ENCODE results near the gene ABTB2.

The ABTB2 gene

DNA sequence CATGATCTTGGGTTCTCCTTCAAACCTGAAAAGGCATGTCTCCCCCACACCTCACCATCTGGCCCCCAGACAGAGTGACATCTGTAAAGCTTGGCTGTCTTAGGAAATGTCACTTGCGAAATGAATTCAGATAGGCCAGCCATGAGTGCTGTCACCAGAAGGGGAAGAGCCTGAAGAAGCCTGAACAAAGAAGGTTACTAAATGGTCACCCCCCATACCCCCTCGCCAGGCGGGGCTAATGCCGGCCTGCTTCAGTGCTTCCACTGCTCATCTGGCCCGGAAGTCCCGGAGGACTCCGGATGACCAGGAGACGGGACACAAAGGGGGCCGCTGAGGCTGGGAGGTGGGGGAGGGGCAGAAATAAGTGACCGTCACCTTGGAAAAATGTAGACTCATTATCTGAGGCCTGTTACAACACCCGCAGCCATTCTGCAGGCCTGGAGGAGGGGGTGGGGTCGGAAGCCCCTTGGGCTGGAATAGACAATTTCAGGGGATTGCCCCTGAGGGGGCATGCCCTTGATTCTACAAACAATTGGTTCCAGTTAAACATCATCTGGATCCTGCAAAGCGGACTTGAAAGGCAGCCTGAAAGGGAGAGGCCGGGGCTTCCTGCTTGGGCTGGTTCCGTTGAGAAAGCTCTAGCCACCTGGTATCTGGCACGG is 209.2 kb downstream of the ABTB2 start:
- no peak for DNase-seq (ENCODE audit: low read depth)

DNA sequence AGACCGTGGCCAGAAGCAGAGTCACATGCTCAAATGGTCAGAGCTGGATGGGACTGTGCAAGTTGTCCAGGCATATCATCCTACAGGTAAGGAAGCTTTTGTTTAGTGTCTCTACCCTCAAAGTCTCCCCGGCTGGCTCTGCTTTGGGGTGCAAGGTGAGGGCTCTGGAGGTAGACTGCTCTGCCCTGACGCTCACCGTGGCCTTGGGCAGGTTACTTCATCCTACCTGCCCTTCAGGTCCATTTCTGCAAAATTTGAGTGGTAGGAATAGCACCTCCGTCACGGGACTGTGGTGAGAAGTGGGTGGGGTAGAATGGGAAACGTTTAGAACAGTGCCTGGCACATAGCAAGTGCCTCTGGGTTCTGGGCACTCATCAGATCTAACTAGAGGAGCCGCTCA is 210.2 kb downstream of the ABTB2 start:
- no peak for DNase-seq (ENCODE audit: low read depth)

DNA sequence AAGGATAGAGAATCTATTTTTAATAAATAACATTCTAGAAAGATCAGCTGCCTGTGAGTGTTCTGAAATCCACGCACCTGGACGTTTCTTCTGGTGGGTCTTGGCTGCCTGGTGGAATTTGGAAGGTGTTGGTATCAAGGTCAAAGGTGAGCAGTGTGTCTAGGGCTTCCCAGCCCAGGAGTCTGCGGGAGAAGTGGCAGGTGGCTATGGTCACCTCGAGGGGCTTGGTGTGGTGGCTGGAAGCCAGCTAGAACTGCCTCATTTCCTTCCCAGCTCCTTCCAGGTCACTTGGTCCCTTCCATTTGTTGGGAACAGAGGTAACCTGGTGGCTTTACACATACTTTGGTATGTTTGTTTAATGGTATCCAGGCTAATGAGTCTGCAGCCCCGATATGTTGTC is 210.9 kb downstream of the ABTB2 start:
- no peak for DNase-seq (ENCODE audit: low read depth)

DNA sequence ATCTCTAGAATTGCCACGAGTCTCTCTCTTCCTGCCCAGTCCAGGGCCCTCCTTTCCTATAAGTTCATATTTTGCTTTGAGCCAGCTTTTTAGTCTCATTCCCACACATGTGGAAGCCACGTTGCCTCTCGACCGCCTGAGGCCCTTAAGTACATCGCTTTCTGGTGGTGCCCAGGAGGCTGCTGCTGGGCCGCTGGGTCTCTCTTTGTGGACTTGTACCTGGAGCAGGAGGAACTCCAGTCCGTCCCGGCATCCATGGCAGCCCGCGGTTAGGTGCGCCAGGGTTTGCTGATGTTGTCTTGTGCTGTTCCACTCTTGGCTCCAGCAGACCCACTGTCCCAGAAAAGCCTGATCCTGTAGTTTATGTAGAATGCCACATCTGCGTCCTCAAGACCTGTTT is 211.4 kb downstream of the ABTB2 start:
- no peak for DNase-seq (ENCODE audit: low read depth)

DNA sequence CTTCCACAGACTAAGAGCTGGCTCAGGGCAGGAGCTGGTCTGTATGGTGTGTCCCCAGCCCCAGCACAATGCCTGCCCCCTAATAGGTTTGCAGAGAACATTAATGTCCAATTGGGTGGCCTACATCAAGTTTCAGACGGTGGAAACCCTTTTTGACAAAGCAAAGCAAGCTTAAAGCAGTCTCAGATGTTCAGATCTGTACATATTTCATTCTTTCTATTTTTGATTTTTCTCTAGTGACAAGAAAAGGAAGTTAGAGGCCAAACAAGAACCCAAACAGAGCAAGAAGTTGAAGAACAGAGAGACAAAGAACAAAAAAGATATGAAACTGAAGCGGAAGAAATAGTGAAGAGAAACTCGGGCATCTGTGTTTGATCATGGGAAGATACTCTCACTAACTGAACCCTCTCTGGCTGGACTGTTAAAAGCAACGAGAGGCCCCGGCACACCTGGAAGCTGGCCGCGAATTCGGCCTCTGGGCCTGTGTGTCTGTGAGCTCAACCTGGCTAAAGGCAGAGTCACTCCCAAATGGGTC is 211.9 kb downstream of the ABTB2 start:
- DNase-seq (ENCODE audit: low read depth), result no peak

DNA sequence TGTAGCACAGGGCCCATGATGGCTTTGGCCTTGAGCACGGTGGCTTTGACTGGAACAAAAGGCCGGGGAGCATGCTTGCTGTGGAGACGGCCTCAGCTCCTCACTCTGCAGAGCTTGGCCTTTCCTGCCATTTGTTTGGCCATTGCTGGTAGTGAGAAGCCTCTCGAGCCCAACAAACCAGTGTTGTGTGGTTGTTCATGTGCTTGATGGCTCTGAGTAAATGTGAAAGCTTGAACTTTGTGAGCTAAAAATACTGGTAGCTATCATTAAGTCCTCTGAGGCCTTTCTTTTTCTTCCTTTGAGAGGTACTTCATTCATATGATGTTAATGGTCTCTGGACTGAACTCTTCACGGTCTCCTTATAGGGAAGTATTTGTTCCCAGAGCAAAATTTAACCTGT is 212.7 kb downstream of the ABTB2 start:
- DNase-seq (ENCODE audit: low read depth), result no peak

DNA sequence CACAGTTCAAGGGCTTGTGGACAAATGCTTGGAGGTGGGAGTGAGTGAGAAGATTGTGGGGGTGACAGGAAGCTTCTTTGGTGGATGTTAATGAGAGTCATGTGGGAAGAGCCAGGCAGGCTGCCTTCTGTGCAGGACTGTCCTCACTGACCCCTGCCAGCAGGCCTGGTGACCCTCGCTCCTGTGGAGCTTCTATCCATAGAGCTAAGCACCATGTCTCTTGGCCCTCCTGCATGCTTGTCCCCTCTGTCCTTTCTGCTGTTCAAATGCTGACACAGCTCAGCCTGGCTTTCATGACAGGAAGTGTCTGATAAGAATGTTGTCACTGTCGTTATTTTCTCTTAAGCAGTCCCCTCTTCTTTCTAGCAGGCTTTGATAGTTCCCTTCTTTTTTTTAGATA is 214.8 kb downstream of the ABTB2 start:
- no peak for DNase-seq (ENCODE audit: low read depth)

DNA sequence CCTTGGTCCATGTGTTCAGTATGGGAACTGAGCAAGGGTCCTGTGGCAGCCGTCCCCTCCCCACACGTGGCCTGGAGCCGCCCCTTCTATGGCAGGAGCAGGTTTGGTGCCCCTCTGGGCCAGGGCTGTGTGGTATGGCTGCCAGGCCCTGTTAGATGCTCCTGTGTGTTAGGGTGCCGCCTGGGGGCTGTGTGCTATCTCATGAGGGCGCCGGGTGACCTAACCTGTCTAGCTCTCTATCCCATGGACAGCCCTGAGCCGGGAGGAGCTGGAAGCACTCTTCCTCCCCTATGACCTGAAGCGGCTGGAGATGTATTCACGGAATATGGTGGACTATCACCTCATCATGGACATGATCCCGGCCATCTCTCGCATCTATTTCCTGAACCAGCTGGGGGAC is 217.7 kb downstream of the ABTB2 start:
- DNase-seq (ENCODE audit: low read depth), result no peak

DNA sequence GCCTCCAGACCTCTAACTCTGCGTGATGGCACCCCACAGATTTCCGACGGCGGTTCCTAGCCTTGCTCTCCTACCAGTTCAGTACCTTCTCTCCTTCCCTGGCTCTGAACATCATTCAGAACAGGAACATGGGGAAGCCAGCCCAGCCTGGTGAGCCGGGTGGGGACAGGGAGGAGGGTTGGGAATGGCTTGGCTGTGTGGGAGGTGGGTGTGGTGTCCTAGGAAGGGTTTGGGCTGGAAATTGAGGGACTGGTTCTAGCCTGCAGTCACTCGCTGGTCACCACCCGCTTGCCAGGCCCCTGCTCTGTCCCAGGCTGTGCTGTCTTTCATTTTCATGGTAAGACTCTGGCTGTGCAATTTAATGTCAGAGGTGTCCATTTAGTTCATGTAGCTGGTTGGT is 218.5 kb downstream of the ABTB2 start:
- no peak for DNase-seq (ENCODE audit: low read depth)

DNA sequence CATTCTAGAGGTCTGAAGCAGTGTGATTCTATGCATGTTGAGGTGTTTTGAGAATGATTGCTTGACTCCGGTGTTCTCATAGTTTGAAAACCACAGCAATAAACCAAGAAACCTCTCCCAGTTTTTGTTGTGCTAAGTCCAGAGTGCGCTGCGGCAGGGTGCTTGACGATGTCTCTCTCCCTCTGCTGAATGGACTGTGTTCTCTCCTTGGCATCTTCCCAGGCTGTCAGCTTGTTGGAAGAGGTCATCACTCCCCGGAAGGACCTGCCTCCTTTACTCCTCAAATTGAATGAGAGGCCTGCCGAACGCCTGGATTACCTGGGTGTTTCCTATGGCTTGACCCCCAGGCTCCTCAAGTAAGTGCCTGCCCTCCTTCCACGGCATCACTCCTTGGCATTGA is 221.4 kb downstream of the ABTB2 start:
- DNase-seq (ENCODE audit: low read depth), result no peak

DNA sequence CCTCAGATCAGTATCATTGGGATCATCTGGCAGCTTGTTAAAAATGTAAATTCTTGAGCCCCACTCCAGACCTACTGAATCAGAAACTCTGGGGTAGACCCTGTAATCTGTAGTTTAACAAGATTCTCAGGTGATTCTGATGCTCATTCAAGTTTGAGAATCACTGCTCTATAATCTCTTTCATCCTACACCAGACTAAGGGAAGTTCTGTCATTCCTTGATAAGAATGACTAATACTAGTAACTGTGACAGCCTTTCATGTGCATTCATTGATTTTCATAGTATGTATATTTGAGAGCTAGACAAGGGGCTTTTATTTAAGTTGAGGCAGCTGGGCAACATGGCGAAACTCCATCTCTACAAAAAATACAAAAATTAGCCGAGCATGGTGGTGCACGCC is 222.4 kb downstream of the ABTB2 start:
- DNase-seq (ENCODE audit: low read depth), result no peak

DNA sequence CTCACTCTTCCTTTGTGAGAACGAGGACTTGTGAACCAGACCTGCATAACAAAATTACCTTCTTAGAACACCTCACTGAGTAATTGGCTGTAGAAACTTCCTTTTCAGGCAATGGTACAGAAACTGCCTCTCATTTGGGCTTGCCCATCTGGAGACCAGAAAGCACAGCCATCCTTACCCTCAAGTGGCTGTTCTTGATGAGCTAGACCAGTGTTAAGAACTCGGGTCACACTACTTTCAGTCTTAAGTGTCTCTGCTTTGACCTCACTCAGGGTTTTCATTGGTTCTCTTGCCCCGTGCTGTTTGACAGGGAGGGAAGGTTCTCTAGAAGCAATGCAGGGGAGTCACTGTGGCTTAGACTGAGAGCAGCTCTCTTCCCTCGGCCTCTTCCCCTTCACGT is 223.0 kb downstream of the ABTB2 start:
- DNase-seq (ENCODE audit: low read depth), result no peak

DNA sequence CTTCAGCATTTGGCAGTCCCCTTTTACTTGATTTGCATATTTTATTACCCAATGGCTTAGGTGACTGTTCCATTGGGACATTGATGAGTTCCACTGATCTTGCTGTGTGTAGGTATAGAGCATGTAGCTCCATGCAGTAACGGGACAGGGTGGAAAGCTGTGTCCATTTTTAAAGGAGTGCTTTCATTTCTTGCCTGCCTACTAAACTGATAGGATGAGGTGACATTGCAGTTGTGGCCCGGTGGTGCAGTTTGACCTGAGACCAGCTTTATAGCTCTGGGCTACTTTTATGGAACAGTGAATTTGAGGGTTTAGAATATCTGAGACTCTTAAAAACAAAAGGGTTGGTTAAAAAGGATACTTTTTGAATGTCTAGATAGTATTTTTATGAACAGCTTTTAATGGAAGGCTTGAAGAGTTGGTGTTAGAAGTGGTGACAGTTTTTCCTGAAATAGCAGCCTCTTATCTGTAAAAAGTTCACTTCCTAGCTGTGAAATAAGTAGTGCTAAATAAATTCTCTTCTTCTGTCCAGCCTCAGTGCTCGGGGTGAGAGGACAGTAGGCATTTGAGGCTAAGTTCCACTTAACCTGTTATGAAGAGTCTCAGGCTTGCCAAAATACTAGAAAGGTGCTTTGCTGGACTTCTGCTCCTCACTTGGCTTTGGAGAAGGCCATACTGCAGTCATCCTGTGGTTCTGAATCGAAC is 225.4 kb downstream of the ABTB2 start:
- no peak for DNase-seq (ENCODE audit: low read depth)

DNA sequence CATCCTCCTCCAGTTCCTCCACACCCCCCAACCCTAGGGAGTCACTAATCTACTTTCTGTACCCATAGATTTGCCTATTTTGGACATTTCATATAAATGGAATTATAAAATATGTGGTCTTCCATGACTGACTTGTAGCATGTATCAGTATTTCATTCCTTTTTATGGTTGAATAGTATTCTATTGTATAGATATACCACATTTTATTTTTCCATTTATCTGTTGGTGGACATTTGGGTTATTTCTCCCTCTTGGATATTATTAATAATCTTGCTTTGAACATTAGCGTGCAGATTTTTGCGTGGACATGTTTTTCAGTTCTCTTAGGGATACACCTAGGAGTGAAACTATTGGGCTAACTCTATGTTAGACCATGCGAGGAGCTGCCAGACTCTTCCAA is 229.0 kb downstream of the ABTB2 start:
- no peak for DNase-seq (ENCODE audit: low read depth)

DNA sequence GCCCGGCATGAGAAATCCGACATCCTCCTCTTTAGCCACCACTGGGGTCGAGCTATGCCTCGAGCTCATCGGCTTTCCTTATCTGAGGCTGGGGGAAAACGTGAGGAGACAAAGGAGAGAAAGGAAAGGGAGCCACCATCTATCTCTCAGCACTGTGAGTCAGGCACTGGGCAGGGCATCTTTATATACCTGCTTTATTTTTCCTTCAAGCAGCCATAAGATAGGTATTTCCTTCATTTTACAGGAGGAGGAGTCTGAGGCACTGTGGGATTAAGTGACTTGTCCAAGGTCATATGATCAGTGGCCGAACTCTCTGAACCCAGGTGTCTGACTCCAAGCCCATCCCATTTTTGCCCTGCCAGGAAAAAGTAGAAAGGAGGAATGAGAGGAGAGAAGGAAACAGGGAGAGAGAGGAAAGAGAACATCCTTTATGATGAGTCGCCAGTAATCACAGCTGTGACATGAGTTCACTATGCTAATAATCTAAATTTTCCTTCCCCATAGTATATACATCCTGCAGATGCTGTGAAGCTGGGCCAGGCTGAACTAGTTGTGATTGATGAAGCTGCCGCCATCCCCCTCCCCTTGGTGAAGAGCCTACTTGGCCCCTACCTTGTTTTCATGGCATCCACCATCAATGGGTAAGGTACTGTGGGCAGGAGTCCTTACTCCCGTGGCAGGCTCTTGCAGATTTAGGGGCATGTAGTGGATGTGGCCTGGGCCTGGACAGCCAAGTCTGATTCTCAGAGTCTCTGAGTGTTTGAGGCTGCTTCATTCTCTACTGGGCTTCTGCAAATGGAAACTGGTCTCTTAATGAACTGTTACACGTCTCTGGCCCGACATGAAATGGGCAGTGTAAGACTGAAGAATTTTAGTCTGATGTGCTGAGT is 230.6 kb downstream of the ABTB2 start:
- DNase-seq (ENCODE audit: low read depth), result no peak

DNA sequence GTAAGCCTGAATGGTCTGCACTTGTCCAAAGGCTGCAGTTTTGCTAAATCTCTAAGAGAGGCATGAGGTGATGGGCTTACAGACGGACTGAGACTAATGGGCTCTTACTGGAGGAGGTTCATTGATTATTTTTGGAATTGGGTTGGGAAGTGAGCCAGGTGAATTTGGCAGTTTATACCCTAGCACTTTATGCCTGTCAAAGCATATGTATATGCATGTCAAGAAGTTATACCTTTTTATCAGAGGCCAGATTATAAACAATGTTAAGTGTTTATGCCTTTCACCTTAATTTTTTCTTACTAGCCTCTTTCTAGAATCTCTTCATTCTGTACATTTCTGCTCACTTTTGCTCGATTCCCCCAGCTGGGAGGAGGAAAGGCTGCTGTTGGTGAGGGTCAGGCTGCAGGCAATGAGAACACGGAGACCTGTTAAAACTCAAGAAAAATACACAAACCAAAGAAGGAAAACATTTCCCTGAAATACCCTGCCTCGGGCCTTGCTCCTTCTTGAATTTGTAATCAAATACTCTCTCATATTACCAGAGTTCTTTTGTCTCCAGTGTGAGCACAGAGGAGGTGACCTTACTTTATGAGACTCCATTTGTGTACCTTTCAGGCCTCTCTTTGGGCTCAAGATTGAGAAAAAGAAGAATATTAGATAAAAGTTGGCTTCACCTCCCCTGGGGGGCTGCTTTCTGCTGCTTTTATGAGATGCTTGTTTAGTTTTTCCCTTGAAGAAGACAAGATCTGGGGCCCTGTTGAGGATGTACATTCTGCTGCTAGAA is 232.7 kb downstream of the ABTB2 start:
- no peak for DNase-seq (ENCODE audit: low read depth)

DNA sequence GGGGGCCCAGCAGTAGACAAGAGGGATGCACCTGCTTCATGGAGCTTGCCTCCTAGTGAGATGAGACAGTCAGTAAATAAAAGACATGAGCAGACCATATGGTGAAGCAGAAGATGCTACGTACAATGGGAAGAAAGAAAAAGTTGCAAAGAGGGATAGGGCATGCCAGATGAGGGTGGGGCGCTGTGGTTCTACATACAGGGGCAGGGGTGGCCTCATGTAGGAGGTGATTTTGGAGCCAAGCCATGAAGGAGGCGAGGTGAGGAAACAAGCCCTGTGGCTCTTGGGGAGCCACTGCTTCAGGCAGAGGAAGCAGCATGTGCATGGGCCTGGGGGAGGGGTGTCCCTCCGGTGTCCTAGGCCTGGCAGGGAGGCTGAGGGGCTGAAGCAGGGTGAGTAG is 237.2 kb downstream of the ABTB2 start:
- DNase-seq (ENCODE audit: low read depth), result no peak

DNA sequence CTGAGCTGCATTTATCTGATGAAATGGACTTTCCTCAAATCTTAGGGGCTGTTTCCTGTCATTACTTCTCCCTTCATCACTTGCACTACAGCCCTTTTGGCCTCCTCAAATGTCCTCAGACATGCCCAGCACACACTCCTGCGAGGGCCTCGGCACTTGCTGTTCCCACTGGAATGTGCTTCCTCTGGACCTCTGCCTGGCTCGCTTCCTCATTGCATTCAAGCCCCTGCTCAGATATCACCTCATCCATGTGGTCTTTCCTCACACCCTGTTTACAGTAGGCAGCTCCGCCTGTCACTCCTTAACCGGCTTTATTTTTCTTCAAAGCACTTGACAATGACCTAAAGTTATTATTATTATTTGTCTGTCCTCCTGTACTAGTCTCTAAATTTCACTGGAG is 243.3 kb downstream of the ABTB2 start:
- DNase-seq (ENCODE audit: low read depth), result no peak

DNA sequence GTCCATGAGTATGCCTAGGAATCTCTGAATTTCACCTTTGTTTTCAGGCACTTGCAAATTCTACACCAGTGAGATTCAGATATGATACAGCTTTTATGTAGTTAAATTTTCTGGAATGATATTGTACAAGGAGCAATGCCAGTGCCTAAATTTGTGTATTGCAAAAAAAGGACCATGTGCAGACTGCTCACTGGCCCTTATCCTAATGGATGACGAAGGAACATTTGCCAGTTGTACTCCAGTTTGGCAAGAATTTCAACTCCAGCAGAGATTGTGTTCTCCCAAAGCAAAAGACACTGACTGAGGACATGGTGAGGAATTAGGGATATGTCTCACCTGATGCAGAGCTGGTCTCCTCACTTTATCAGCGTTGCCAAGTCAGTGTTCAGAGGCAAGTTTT is 243.8 kb downstream of the ABTB2 start:
- DNase-seq (ENCODE audit: low read depth), result no peak

DNA sequence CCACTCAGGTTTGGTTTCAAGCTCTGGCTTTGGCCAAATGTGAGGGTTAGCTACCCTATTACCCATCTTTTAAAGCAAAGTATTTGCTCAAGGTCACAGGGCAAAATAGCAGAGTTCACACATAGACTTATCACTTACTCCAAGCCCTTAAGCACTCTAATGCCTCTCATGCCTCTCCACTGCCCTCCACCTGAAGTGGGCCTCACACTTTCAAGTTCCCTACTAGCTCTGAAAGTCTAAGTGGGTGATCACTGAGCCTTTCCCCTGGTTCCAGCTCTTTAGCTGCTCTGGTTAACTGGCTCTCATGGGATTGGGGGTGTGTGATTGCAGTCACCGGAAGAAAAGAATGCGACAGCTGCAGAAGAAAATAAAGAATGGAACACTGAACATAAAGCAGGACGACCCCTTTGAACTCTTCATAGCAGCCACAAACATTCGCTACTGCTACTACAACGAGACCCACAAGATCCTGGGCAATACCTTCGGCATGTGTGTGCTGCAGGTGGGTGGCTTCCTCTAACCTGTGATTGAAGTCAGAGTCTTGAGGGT is 246.0 kb downstream of the ABTB2 start:
- no peak for DNase-seq (ENCODE audit: low read depth)

DNA sequence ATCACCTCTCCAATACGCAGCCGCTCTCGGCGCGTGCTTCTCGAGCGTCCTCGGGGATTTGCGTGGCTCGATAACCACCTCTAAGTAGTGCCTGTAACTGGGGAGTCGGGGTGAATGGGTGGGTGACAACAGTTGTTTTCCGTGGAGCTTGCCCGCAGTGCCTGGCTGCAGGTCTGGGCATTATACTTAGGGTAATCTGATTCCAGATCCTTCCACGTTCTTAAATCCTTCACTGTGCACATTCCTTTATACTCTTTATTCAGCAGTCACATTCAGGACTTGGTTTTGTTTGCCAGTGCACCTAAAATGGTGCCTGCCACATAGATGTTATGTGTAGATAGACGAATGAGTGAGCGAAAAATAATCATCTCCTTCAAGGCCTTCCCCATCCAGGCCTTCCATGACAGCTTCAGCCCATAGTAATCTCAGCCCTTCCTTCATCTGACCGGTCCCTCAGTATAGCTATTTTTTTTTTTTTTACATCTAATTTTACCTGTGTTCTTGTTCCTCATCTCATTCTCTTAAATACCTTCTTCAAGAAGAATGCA is 251.8 kb downstream of the ABTB2 start:
- DNase-seq (ENCODE audit: low read depth), result no peak
